Measurements from ENCODE around the gene GTF3C5.

GRCh38 chr9:133044125-133044524 is 13.3 kb downstream of the GTF3C5 start:
- TF ChIP-seq POLR2A (IDR thresholded peaks at IDR 0.05), result no peak
- TF ChIP-seq, protein P1, sequence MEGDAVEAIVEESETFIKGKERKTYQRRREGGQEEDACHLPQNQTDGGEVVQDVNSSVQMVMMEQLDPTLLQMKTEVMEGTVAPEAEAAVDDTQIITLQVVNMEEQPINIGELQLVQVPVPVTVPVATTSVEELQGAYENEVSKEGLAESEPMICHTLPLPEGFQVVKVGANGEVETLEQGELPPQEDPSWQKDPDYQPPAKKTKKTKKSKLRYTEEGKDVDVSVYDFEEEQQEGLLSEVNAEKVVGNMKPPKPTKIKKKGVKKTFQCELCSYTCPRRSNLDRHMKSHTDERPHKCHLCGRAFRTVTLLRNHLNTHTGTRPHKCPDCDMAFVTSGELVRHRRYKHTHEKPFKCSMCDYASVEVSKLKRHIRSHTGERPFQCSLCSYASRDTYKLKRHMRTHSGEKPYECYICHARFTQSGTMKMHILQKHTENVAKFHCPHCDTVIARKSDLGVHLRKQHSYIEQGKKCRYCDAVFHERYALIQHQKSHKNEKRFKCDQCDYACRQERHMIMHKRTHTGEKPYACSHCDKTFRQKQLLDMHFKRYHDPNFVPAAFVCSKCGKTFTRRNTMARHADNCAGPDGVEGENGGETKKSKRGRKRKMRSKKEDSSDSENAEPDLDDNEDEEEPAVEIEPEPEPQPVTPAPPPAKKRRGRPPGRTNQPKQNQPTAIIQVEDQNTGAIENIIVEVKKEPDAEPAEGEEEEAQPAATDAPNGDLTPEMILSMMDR (IDR thresholded peaks at IDR 0.05), result no peak

Measured in ovary (tissue), 3 donors.